Measurements from ENCODE around the gene RIGI. TPM values are rescaled to one million over a fixed set of nuclear protein-coding genes. Genes with fewer than 3 reads are reported as not detected.
"Not testable (repeated sequence)": the region's sequence is repeated elsewhere in the genome, so short reads cannot be mapped to it uniquely, and the experiment has no call there.

The RIGI gene
- 5.9 and 7.7 TPM in 2 replicates for total RNA-seq (2014; rRNA removed; shearing (Covaris generic))

DNA sequence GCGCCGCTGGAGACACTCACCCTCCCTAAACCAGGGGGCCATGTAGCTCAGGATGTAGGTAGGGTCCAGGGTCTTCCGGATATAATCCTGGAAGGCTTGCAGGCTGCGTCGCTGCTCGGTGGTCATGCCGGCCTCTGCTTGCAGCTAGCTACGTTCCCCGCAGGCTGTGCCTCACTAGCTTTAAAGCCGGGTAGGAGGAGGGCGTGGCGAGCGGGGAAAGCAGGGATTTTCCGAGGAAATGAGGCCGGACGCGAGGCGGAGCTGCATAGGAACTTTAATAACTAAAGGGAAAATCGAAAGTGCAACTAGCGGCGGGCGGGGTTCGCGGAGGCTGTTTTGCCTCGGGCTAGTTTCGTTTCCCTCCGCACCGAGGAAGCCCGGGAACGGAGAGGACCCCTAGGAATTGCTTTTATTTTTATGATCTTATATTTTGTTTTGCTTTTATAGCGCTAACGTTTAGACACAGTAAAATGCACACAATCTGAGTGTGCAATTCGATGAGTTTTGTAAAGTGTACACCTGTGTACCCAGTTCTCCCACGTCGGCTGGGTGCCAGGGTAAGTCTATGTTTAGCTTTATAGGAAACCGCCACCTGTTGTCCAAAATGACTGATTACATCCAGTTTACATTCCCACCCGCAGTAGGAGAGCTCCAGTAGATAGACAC is at the start of gene RIGI:
Gene RIGI, minus strand, starts transcription at position 156 of the 666 bp plus-strand sequence. Its CDS starts 30 bp downstream, at position 126.
- DNase-seq (ENCODE audit: low spot score), result peak; percentile 88

DNA sequence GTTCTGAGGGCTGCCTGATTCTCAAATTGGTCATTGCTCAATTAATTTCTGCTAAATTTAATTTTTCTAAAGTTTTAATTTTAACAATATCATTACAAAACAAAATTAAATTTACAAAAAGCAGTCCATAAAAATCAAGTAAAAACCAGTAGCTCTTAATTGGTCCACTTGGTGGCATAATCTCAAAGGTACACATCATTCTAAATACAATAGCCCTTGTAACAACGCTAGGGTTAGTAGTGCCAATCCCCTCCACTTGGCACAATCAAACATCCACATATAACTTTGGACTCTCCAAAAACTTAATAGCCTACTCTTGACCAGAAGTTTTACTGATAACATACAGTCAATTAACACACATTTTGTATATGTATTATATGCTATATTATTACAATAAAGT is 48.9 kb upstream of the RIGI start:
- no peak for DNase-seq (ENCODE audit: low spot score)

DNA sequence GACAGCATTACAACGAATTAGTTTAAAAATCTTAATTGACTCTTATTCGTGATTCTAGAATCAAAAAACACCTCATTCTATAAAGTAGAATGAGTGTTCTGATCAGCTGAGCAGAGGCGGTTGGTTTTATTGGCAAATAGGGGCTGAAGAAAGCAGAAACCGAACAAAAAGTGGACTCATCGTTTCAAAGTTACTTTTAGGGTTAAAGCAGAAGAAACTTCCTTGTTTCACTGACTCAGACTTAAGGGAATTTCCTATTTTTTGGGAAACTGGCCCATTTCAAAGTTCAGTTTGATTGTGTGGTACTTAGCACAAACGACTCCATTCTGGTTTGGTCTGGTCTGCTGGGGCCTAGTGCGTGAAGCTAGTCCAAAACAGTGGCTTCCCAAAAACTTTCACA is 47.8 kb upstream of the RIGI start:
- no peak for DNase-seq (ENCODE audit: low spot score)

DNA sequence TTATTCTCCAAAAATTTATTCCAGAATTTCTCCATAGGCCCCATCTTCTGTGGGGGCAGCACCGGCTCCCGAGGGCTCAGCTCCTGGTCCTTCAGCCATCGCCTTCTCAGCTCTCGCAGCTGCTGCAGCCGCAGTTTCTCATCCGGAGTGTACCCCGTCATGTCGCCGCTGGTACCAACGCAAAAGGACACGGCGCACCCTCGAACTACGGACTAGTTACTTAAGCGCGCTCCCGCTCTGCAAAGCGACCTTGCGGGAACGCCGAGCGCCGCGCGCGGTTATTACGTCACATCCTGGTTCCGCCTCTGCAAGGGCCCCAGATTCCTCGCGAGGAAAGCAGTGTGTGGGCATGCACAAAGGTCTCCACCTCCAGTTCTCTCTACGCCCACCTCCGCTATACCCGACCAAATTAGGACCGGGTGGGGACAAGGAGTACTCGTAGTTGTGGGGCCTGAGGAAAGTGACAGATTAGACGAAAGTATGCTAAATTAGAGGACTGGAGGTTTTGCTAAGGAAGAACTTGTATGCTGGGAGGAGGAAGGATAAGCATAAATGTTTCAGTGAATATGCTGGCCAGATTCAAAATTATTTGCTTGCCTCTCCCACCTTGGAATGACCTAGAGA is 47.0 kb upstream of the RIGI start, which contains the start of gene NDUFB6:
Gene NDUFB6, minus strand, starts transcription at position 260 of the 624 bp plus-strand sequence. Its CDS starts 99 bp downstream, at position 161.
- DNase-seq (ENCODE audit: low spot score), result peak; percentile 82

DNA sequence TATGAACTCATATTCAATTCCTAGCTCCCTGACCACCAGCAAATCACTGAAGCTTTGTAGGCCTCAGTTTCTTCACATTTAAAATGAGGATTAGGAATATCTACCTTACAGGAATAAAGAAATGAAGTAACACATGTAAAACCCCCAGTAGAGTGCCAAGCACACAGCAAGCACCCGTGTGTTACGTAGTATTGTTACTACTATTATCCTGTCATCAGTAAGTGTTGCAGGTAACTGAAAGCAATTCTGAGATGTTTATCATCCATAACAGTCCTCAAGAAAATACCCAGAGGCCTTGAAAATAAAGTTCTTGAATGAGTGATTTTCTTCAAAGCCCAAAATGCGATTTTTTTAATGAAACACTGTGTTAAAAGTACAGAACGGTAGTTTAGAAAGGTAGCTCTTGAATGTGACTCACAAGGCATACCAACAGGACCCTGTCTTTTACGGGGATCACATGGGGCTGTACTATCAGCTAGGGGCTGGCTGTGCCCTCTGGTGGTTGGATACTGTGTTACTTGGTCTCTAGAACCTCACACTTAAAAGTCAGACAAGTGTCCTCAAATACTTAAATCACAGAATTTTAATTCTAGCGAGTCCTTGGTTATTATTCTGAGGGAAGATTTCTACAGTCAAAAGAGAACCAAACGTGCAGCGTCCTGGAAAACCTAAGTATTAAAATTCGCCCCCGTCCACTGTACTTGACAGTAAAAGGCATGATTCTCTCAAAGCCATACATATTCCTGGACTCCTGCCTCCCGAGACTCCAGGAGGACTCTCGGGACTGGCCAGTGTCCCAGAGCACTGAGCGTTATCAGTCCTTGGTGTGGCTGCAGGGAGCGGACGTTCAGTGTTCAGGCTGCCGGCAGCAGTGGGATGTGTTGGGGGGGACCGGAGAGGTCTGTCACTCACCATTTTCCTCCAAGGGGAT is 46.2 kb upstream of the RIGI start:
- peak; percentile 61 for DNase-seq (ENCODE audit: low spot score)

DNA sequence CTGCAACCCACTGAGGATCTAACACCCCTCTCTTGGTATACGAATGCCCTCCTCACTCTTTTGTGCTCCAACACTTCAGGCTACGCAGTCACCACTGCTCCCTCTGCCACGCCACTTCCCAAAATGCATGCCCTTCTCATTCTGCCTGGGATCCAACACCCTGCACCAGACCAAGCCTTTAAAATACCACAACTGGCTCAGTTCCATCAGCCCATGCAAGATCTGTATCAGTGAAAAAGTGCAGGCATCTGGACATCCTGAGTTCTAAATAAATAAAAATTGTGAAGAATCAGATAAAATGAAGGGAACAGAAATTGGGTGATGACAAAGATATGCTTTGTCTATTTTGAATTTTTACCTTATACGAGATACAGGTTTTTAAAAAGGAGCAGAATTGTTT is 44.3 kb upstream of the RIGI start:
- DNase-seq (ENCODE audit: low spot score), result no peak

DNA sequence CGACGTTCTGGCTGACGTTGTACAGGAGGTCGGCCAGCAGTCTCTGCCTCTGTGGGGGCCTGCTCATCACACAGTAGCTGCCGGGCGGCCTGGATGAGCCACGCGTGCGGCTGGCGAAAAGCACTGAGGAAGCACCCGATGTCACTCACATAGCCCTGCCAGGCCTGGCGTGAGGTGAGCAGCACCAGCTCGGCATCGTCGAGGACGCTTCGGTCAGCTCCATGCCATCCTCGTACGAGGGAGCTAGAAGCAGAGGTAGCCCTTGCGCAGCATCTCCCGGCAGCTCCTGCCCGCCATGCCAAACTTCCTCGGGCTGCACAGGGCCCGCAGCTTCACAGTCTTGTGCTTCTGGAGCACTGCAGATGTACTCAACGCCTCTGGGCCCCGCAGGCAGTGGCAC is 40.8 kb upstream of the RIGI start:
- DNase-seq (ENCODE audit: low spot score), result no peak

DNA sequence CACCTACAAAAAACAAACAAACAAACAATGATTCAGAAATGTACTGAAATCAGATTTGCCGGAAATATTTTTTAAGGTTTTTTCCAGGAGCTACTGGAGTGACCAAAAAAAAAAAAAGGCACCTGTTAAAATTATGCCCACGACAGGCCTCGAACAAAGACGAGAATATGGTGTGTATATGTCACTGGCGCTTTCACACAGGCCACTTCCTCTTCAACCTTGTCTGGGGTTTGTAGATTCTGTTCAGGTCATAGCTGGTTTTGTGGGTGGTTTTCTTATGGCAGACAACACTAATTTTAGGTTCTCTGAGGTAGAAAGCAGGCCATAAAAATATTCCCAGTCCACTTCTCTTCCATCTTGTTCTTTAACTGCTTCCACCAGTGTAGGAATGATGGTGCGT is 40.0 kb upstream of the RIGI start:
- DNase-seq (ENCODE audit: low spot score), result no peak

DNA sequence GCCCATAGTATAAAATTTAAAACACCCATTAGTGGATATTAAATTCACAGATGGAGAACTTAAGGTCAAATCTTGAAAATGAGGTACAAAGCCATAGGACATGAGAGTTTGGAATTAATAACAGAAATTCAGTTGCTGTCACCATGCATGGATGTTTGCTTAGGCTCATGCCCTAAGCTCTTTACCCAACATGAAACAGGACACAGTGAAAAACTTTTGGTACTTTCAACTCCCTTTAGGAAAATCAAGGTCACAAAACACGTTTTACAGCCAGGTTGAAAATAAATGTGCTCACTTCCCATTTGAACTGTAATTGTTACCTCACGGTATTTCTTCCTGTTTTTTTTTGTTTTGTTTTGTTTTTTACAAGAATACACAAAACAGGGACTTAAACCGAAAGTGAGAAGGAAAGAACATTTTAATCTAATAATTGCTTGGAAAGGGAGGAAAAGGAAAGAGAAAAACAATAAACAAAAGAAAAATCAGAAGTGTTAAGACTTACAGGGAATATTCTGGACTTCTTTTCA is 32.5 kb upstream of the RIGI start:
- DNase-seq (ENCODE audit: low spot score), result no peak

DNA sequence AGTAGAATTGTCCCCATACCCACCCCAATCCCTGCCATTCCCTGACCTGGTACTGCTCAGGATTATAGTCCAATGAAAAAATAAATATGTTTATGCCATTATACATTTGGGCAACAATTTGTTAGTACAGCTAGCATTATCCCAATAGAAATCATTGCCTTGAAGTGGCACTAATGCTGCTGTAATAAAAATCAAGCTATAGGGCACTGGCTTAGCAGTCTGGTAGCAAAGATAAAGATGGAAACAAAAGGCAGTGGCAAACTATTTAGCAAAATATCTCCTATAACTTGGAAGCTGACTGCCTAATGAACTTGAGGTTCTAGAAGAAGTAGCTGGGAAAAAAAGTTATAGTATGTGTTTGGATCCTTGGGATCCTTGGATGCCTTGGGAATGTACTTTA is 28.6 kb upstream of the RIGI start:
- no peak for DNase-seq (ENCODE audit: low spot score)

DNA sequence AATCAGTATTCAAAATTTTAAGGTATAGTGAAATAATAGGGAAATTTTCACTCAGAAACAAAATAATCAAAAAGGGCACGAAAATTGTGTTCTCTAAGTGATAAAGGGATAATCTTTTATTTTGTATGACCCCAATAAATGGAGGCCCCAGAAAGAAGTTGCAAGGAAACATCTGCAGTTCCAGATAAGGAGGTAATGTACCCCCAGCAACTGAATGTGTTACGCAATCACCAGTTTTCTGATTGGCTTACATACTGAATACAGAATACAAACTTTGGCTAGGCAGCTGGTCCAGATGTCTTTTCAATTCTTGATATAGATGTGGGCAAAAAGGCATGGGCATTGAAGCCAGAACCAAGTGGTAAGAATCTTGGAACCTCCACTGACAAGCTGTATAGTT is 28.1 kb upstream of the RIGI start:
- no peak for DNase-seq (ENCODE audit: low spot score)

DNA sequence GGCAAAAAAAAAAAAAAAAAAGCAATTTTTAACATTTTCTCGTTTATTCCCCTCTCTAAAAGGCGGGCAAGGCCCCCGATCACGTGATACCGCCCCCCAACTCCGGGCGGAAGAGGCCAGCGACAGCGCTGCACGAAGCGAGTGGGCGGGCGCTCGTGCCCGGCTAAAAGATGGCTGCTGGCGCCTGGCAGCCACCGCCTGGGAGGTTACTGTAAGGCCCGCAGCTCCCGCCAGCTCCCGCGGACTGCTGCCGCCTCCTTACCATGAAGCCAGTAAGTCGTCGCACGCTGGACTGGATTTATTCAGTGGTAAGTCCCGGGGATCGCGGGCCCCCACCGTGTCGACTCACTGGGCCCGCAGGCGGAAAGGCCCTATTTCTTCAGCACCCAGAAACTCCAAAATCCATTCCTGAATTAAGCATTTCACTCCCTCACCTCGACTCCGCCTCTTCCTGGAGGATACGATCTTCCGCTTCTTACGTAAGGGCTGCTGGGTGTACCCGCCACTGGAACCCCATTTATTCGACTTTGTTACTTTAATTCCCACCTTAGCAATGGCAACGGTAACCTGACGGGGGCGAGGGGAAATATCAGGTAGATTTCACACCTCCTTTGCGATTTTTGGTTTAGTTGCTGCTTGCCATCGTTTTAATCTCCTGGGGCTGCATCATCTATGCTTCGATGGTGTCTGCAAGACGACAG is 26.3 kb upstream of the RIGI start, which contains the start of the genes SMIM27 and TOPORS:
Gene SMIM27, plus strand, starts transcription at position 156 of the 701 bp plus-strand sequence. Its CDS starts 108 bp downstream, at position 264.
Gene TOPORS, minus strand, starts transcription at position 415 of the 701 bp plus-strand sequence. Its CDS starts 150 bp downstream, at position 265.
- DNase-seq (ENCODE audit: low spot score), result peak; percentile 77

DNA sequence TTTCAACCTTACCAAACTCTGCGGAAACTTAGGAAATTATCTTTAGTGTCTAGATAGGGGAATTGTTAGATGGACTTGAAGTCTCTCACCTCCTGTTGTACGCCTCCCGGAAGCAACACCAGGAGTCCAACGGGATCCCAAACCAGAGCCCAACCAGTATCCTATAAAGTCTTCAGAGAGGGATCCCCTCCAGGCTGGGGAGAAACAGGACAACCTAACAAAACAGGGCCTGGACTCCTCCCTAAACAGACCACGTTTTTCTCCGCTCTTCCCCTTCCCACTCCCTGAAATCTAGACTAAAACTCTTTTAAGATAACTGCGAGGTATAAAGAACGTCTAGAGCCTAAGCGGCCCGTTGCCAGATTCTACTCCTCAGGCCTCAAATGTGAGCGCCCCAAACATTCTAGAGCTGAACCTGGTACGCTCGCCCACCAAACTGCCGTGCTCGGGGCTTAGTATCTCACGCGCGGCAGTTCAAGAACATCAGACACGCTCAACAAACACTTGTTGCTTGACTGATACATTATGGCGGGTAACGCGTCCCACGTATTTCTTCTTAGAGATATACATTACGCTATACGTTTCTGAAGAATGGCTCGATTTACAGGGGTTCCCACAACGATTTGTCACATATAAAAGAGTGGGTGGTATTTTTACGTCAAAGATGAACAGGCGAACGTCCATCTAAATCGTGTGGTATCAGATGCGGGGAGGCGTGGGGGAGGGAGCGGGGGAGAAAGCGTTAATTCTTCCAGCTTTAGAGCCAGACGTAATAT is 25.5 kb upstream of the RIGI start:
- peak; percentile 22 for DNase-seq (ENCODE audit: low spot score)

DNA sequence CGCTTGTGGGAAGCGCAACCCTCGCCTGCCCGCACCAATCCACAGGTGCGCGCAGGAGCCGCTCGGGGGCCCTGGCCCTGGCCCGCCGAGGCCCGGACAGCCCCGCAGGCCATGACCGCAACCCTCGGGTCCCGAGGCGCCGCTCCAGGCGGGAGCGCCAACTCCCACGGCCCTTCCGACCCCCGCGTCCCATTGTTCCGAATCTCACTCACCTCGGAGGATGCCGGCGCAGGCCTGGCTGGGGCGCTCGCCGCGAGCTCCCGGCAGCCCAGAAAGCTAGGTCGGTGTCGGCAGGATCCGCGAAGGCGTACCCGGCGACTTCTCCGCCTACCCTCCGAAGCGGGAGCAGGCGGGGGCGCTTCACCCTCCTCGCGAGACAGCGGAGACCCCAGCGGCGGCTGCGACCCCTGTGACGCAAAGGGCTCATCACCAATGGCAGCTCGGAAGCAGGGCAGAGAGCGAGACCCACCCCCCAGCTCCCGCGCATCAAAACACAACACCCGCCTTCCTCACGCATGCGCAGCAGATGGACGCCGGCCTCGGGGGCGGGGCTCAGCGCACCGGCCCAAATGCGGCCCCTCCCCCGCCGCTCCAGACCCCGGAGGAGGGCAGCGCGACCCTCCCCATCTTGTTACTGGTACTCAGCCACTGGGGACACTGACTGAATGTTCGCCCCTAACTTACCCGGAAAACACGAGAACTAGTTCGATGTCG is 24.7 kb upstream of the RIGI start:
- DNase-seq (ENCODE audit: low spot score), result peak; percentile 84

DNA sequence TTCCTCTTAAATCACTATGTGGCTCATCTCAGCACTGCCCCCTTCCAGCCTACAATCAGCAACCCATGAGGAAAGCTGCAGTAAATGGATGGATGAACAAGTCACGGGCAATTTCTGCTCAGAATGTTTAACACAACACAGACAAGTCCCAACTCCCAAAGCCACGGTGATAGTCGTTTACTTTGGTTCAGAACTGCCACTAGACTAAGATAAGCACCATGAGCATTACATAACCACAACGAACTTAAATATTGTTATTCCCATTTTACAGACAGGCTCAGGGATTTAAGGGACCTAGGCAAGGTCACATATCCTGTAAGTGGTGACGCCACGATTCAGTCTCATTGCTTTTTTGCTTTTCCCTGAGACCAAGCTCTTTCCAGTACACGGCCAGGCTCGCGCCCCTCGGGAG is 24.2 kb upstream of the RIGI start:
- DNase-seq (ENCODE audit: low spot score), result no peak

DNA sequence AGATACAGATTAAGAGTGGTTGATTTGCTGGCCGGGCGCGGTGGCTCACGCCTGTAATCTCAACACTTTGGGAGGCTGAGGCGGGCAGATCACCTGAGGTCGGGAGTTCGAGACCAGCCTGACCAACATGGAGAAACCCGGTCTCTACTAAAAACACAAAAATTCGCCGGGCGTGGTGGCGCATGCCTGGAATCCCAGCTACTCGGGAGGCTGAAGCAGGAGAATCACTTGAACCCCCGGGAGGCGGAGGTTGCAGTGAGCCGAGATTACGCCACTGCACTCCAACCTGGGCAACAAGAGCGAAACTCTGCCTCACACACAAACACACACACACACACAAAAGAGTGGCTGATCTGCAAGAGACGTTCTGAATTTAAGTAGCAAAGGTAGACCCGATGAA is 22.2 kb upstream of the RIGI start:
- DNase-seq (ENCODE audit: low spot score), result not testable (repeated sequence)

DNA sequence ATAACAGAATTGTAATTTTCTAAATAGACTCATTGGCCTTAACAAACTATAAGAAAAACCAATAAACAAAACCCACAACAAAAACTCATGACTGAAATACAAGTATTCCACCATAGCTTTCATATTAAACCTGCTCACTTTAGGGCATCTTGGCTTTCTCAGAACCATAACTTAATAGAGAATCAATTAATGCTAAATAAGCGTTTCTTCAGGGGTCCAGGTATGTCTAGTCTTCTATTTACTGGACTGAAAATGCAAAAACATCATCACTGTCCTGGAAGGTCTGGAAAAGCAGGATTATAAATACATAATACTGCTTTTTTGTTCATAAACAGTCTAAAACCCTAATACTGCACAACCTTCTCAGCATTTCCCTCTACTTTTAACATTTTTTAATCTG is 19.9 kb upstream of the RIGI start:
- no peak for DNase-seq (ENCODE audit: low spot score)

DNA sequence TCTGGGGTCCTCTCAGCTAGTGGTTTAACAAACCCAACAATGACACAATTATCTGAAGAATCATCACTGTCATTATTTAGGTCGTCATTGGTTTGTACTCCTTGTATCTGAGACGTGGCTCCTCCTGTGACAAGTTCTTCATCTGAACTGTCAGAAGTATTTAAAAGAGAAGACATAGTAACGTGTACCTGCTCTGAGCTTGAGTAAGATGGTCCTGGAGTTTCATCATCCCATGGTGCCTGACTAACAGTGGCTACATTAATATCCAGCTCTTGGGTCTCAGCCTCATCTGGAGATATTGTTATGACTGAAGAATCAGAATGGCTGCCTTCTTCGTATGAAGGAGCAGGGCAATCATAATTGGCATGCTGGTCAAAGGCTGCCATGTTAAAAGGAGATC is 17.1 kb upstream of the RIGI start:
- no peak for DNase-seq (ENCODE audit: low spot score)

DNA sequence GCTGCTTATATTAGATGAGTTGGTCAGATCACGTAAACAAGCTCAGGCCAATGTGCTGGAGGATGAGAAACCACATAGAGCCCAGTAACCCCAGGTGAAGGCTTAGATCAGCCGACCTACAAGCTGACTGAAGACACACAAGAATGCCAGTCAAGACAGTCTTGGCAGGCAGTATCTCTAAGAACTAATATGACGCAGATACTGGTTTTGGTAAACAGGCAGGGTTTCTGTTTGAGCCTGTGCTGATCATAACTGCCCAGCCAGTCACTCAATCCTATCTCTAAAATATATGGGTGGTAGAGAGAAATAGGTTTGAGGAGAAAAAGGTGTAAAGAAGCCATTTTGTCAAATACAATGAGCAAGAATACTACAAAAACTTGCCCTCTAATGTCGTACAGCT is 7.8 kb upstream of the RIGI start:
- DNase-seq (ENCODE audit: low spot score), result no peak

DNA sequence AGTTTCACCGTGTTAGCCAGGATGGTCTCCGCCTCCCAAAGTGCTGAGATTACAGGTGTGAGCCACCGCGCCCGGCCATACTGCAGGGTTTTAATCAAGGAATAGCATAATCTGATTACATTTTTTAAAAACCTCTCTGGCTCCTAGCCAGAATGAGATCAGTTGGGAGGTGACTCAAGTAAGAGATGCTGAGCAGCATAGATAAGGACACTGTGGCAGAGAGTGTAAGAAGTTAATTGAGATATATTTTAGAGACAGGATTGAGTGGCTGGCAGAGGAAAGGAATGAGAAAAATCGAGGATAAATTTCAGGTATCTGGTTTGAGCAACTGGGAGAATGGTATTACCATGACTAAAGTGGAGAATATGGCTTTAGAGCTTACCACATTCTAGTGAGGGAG is 7.3 kb upstream of the RIGI start:
- no peak for DNase-seq (ENCODE audit: low spot score)

Measured in H4 (cell line).